ENCODE results near the gene RAB40A.
A peak's percentile ranks its signal among the peaks of the same experiment; 100 is the strongest.
"Not testable (repeated sequence)": the region's sequence is repeated elsewhere in the genome, so short reads cannot be mapped to it uniquely, and the experiment has no call there.

DNA sequence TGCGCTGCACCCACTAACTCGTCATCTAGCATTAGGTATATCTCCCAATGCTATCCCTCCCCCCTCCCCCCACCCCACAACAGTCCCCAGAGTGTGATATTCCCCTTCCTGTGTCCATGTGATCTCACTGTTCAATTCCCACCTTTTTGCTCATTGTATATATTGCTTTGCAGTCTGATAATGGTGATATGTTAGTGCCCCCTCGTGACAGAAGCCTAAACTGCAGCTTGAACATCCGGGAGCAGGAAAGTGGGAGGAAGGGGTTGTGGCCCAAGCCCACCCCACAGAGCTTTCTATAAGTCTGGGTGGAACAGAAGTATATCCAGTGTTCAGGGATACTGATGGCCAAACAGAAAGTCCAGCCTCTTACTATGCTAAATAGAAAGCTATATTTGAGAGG lies 29.6 kb downstream of the RAB40A start:
- TF ChIP-seq, protein P1, sequence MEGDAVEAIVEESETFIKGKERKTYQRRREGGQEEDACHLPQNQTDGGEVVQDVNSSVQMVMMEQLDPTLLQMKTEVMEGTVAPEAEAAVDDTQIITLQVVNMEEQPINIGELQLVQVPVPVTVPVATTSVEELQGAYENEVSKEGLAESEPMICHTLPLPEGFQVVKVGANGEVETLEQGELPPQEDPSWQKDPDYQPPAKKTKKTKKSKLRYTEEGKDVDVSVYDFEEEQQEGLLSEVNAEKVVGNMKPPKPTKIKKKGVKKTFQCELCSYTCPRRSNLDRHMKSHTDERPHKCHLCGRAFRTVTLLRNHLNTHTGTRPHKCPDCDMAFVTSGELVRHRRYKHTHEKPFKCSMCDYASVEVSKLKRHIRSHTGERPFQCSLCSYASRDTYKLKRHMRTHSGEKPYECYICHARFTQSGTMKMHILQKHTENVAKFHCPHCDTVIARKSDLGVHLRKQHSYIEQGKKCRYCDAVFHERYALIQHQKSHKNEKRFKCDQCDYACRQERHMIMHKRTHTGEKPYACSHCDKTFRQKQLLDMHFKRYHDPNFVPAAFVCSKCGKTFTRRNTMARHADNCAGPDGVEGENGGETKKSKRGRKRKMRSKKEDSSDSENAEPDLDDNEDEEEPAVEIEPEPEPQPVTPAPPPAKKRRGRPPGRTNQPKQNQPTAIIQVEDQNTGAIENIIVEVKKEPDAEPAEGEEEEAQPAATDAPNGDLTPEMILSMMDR (conservative IDR thresholded peaks at IDR 0.05; ENCODE audit: low read length), result peak; percentile 54
- TF ChIP-seq EZH2phosphoT487 (IDR thresholded peaks at IDR 0.05; ENCODE audit: borderline replicate concordance), result not testable (repeated sequence)

All from Loucy (cell line).